ENCODE results near the gene ZAP70. TPM values are rescaled to one million over a fixed set of nuclear protein-coding genes. Genes with fewer than 3 reads are reported as not detected.

ZAP70 gene
- total RNA-seq, 1 donor from 2014 or later: 0.37 TPM

DNA sequence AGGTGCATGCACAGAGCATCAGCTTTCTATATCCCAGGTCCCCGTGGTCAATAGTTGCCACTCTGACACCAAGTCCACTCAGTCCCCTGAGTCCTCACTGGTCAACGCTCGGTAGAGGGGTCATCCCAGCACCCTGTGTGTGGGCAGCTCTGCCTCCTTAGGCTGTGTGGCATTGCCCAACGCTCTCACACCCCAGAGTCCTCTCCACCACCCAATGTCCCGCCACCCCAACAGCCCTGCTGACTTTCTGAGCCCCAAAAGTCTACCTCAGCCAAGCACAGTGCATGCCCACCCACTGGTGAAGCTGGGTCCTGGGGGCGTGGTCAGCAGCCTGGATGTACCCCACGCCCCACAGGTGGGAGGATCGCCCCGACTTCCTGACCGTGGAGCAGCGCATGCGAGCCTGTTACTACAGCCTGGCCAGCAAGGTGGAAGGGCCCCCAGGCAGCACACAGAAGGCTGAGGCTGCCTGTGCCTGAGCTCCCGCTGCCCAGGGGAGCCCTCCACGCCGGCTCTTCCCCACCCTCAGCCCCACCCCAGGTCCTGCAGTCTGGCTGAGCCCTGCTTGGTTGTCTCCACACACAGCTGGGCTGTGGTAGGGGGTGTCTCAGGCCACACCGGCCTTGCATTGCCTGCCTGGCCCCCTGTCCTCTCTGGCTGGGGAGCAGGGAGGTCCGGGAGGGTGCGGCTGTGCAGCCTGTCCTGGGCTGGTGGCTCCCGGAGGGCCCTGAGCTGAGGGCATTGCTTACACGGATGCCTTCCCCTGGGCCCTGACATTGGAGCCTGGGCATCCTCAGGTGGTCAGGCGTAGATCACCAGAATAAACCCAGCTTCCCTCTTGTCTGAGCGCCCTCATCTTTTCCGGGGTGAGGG, 25.9 kb downstream of the ZAP70 start:
- H3K27ac Mint-ChIP-seq (ENCODE audit: unreplicated experiment): no peak overlapping the region
- no peak overlapping the region for H3K4me3 Mint-ChIP-seq (ENCODE audit: unreplicated experiment)
- peaks cover 8% of the 10 kb centered on the region for H3K36me3 Mint-ChIP-seq (ENCODE audit: low read depth)
- H3K9me3 Mint-ChIP-seq (ENCODE audit: low read depth): no peaks in the 10 kb centered on the region
- H3K27me3 Mint-ChIP-seq (ENCODE audit: low read depth): no peaks in the 10 kb centered on the region
- H3K4me1 Mint-ChIP-seq (ENCODE audit: low read depth): no peaks in the 10 kb centered on the region
- TF ChIP-seq, protein P1, sequence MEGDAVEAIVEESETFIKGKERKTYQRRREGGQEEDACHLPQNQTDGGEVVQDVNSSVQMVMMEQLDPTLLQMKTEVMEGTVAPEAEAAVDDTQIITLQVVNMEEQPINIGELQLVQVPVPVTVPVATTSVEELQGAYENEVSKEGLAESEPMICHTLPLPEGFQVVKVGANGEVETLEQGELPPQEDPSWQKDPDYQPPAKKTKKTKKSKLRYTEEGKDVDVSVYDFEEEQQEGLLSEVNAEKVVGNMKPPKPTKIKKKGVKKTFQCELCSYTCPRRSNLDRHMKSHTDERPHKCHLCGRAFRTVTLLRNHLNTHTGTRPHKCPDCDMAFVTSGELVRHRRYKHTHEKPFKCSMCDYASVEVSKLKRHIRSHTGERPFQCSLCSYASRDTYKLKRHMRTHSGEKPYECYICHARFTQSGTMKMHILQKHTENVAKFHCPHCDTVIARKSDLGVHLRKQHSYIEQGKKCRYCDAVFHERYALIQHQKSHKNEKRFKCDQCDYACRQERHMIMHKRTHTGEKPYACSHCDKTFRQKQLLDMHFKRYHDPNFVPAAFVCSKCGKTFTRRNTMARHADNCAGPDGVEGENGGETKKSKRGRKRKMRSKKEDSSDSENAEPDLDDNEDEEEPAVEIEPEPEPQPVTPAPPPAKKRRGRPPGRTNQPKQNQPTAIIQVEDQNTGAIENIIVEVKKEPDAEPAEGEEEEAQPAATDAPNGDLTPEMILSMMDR (IDR thresholded peaks at IDR 0.05): no peak
- DNase-seq (ENCODE audit: low spot score): no peak

DNA sequence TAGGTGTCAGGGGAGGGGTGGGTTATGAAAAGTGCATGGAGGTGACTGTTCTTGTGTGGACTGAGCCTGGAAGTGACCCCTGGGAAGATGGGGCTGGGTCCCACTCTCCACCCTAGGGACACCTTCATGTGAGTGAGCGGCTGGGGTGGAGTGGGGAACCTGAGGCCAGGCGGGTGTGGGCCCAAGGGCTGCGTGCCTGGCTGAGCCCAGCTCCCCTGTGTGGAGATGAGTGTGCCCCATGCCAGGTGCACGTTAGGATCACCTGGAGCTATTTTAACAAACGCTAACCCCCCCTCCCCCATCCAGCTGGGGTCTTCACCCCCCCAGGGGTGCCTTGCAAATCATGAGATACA, 26.5 kb downstream of the ZAP70 start:
- H3K4me1 Mint-ChIP-seq (ENCODE audit: low read depth): no peaks in the 10 kb centered on the region
- TF ChIP-seq, protein P1 (IDR thresholded peaks at IDR 0.05): no peak
- H3K27ac Mint-ChIP-seq (ENCODE audit: unreplicated experiment): no peak overlapping the region
- no peaks in the 10 kb centered on the region for H3K9me3 Mint-ChIP-seq (ENCODE audit: low read depth)
- DNase-seq (ENCODE audit: low spot score): no peak
- no peaks in the 10 kb centered on the region for H3K27me3 Mint-ChIP-seq (ENCODE audit: low read depth)
- no peak overlapping the region for H3K4me3 Mint-ChIP-seq (ENCODE audit: unreplicated experiment)
- H3K36me3 Mint-ChIP-seq (ENCODE audit: low read depth): peaks cover 10% of the 10 kb centered on the region

DNA sequence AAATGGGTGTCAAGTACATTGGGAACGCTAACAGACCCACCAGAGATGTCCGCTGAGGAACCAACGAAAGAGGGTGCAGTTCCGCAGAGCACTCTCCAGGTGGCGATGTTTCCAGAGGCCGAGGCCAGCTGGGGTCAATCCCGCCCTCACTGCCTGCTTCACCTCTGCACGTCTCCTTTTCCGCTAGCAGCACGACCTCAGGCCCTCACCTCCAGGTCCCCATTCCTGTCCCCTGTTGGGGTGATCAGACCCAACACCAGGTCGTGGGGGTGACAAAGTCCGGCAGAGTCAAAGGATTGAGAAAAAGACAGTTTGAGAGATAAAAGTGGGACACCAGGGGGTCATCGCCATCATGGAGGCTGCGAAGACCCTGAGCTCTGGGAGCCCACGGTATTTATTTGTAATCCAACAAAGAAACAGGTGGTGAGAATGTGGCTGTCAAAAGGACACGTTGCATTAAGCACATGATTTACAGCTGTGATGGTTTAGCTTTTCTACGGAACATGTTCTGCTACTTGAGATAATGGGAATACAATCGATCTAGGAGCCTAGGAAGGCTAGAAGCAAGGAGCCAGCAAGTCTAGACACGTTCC, 27.3 kb downstream of the ZAP70 start:
- no peak for DNase-seq (ENCODE audit: low spot score)
- TF ChIP-seq, protein P1 (IDR thresholded peaks at IDR 0.05): peak; percentile 79
- no peak overlapping the region for H3K27ac Mint-ChIP-seq (ENCODE audit: unreplicated experiment)
- H3K36me3 Mint-ChIP-seq (ENCODE audit: low read depth): peaks cover 10% of the 10 kb centered on the region
- no peak overlapping the region for H3K4me3 Mint-ChIP-seq (ENCODE audit: unreplicated experiment)
- H3K4me1 Mint-ChIP-seq (ENCODE audit: low read depth): no peaks in the 10 kb centered on the region
- no peaks in the 10 kb centered on the region for H3K9me3 Mint-ChIP-seq (ENCODE audit: low read depth)
- H3K27me3 Mint-ChIP-seq (ENCODE audit: low read depth): no peaks in the 10 kb centered on the region

DNA sequence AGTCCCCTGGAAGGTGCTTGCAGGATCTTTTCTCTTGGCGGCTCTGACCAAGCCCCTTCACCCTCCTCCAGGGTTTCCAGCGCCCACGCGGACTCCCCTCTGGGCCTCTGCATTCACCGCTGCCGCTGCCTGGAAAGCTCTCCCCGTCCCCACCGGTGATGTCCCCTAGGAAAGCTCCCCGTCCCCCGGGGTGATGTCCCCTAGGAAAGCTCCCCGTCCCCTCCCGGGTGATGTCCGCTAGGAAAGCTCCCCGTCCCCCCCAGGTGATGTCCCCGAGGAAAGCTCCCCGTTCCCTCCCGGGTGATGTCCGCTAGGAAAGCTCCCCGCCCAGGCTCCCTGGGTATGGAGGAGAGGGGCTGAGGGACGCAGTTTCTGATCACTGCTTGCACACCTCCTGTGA, 27.9 kb downstream of the ZAP70 start:
- no peak overlapping the region for H3K4me3 Mint-ChIP-seq (ENCODE audit: unreplicated experiment)

DNA sequence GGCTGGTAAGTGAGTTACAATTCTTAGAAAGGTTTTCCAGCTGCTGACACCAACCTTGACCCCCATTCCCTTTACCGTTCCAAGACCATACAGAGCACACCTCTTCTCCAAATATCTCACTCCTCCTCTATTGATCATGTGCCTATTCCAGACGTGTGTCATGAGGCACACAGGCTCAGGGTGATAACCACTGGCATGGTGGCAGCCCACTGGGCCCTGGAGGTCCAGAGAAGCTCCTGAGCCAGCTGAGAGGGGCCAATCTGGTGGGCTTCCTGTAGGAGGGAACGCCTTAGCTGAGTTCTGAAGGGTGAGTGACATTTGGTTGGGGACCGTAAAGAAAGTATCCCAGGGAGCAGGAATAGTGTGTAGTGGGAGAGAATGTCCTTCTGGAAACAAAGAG, 28.3 kb downstream of the ZAP70 start:
- DNase-seq (ENCODE audit: low spot score): no peak
- H3K4me1 Mint-ChIP-seq (ENCODE audit: low read depth): no peaks in the 10 kb centered on the region
- no peak overlapping the region for H3K4me3 Mint-ChIP-seq (ENCODE audit: unreplicated experiment)
- TF ChIP-seq, protein P1 (IDR thresholded peaks at IDR 0.05): no peak
- H3K27ac Mint-ChIP-seq (ENCODE audit: unreplicated experiment): no peak overlapping the region
- no peaks in the 10 kb centered on the region for H3K27me3 Mint-ChIP-seq (ENCODE audit: low read depth)
- no peaks in the 10 kb centered on the region for H3K9me3 Mint-ChIP-seq (ENCODE audit: low read depth)
- H3K36me3 Mint-ChIP-seq (ENCODE audit: low read depth): peaks cover 13% of the 10 kb centered on the region

More for the DNA sequence above, 27.9 kb downstream of the ZAP70 start:
- H3K27ac Mint-ChIP-seq (ENCODE audit: unreplicated experiment): no peak overlapping the region
- no peaks in the 10 kb centered on the region for H3K9me3 Mint-ChIP-seq (ENCODE audit: low read depth)
- no peaks in the 10 kb centered on the region for H3K4me1 Mint-ChIP-seq (ENCODE audit: low read depth)
- H3K27me3 Mint-ChIP-seq (ENCODE audit: low read depth): no peaks in the 10 kb centered on the region
- peaks cover 13% of the 10 kb centered on the region for H3K36me3 Mint-ChIP-seq (ENCODE audit: low read depth)
- TF ChIP-seq, protein P1 (IDR thresholded peaks at IDR 0.05): no peak
- no peak for DNase-seq (ENCODE audit: low spot score)
